ENCODE data around the gene HSPA1A. TPM values are rescaled to one million over a fixed set of nuclear protein-coding genes. Genes with fewer than 3 reads are reported as not detected.
A peak's percentile ranks its signal among the peaks of the same experiment; 100 is the strongest.
"Not testable (repeated sequence)": the region's sequence is repeated elsewhere in the genome, so short reads cannot be mapped to it uniquely, and the experiment has no call there.

The HSPA1A gene
- total RNA-seq, 1 experiment from 2014 or later: 20.3 TPM

DNA sequence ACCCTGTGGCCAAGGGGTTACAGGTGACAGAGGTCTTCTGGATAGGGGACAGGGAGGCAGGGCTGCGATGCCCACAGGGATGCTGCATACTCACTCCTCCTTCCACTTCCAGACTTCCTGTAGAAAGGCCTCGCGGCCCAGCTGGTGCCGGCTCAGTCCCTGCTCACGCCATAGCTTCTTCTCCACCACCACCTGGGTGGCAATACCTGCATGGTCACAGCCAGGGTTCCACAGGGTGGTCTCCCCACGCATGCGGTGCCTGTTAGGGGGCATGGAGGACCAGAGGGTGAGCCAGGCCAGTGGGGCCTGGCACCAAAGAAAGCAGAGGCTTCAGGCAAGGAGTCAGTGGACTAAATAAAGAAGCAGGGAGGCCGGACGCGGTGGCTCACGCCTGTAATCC is 29.9 kb upstream of the HSPA1A start:
- ChIA-PET POLR2A (interaction anchor here (0.5 to 1.5 kb wide), 7 partner anchors 10 to 1671 kb away, joined by 3 to 6 read pairs (median 3); partner anchors contain the start of genes LSM2 and VARS1), CTCF (interaction anchor here (0.6 to 1.3 kb wide), 8 partner anchors 10 to 1188 kb away, joined by 3 to 4 read pairs (median 4); partner anchors contain the start of gene VARS1)
- Mint-ChIP-seq H3K27me3 (ENCODE audit: insufficient read depth, unreplicated experiment) (no peaks in the 10 kb centered on the region), H3K4me3 (ENCODE audit: unreplicated experiment) (no peak overlapping the region), H3K27ac (ENCODE audit: low read depth, unreplicated experiment) (no peak overlapping the region), H3K9me3 (ENCODE audit: unreplicated experiment) (no peaks in the 10 kb centered on the region), H3K4me1 (ENCODE audit: insufficient read depth, unreplicated experiment) (peaks cover 1% of the 10 kb centered on the region), H3K36me3 (ENCODE audit: insufficient read depth, unreplicated experiment) (peaks cover 74% of the 10 kb centered on the region)
- intact Hi-C loops (cut with micrococcal nuclease): no loop called here
- no TSS peak for BruUV-seq (replicated peaks)
- DNase-seq (ENCODE audit: unreplicated experiment): no peak
- TF ChIP-seq, protein P1, sequence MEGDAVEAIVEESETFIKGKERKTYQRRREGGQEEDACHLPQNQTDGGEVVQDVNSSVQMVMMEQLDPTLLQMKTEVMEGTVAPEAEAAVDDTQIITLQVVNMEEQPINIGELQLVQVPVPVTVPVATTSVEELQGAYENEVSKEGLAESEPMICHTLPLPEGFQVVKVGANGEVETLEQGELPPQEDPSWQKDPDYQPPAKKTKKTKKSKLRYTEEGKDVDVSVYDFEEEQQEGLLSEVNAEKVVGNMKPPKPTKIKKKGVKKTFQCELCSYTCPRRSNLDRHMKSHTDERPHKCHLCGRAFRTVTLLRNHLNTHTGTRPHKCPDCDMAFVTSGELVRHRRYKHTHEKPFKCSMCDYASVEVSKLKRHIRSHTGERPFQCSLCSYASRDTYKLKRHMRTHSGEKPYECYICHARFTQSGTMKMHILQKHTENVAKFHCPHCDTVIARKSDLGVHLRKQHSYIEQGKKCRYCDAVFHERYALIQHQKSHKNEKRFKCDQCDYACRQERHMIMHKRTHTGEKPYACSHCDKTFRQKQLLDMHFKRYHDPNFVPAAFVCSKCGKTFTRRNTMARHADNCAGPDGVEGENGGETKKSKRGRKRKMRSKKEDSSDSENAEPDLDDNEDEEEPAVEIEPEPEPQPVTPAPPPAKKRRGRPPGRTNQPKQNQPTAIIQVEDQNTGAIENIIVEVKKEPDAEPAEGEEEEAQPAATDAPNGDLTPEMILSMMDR (IDR thresholded peaks at IDR 0.05; ENCODE audit: unreplicated experiment): no peak

DNA sequence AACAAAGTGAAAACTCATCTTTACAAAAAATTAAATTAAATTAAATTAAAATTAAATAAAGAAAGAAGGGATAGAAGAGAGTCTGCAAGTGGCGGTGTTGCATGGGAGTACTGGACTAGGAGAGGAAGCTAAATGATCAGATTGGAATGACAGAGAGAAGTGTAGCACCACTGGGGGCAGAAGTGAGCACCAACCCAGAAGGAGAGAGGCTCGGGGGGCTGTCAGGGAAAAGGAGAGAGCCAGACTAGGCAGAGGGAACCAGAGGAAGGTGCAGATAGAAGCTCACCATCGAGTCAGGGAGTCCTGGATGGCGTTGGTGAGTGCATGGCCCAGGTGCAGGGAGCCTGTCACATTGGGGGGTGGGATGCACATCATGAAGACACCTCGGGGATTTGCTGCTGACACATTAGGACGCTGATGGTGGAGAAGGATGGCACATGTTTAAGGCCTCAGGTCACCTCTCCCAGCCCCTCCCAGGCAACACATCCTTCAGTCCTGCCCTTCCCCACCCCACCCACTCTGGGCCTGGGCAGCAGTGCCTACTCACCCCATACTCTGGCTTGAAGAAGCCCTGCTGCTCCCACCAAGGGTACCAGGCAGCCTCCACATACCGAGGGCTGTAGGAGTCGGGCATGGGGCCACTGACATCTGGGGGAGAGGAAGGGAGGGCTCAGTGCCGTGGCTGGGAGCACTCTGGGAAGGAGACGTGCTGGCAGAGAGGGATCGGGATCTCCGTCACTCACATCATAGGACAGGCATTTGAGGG is 23.8 kb upstream of the HSPA1A start:
- Mint-ChIP-seq H3K27ac (ENCODE audit: low read depth, unreplicated experiment) (no peak overlapping the region), H3K27me3 (ENCODE audit: insufficient read depth, unreplicated experiment) (no peaks in the 10 kb centered on the region), H3K4me3 (ENCODE audit: unreplicated experiment) (peak overlapping the region; percentile 45), H3K4me1 (ENCODE audit: insufficient read depth, unreplicated experiment) (peaks cover 31% of the 10 kb centered on the region), H3K36me3 (ENCODE audit: insufficient read depth, unreplicated experiment) (peaks cover 73% of the 10 kb centered on the region), H3K9me3 (ENCODE audit: unreplicated experiment) (no peaks in the 10 kb centered on the region)
- BruUV-seq (replicated peaks): no TSS peak
- DNase-seq (ENCODE audit: unreplicated experiment): peak; percentile 46
- intact Hi-C loops (cut with micrococcal nuclease): loop anchor here (1.0 kb wide), 1 partner anchor 14 kb away; the partner anchor contains the start of gene VWA7
- ChIA-PET CTCF (interaction anchor here (0.5 to 2.0 kb wide), 22 partner anchors 10 to 165 kb away, joined by 3 to 10 read pairs (median 4); partner anchors contain the start of genes ABHD16A, MSH5 and VWA7), POLR2A (interaction anchor here (0.6 to 2.0 kb wide), 13 partner anchors 14 to 244 kb away, joined by 3 to 14 read pairs (median 5); partner anchors contain the start of genes DDAH2, HSPA1A, HSPA1B and HSPA1L)
- TF ChIP-seq, protein P1 (IDR thresholded peaks at IDR 0.05; ENCODE audit: unreplicated experiment): peak; percentile 55

DNA sequence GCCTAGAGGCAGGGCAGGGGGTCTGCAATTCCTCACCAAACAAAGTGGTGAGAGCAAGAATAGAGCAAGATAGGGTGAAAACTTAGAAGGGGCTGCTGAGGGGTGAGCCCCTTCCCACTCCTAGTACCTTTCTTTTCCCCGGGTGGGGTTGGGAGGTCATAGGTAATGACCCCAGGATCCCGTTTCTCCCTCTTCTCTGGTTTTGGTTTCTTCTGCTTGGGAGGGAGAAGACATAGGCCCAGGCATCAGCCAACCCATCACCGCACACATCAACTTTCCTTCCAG is 23.3 kb upstream of the HSPA1A start:
- intact Hi-C loops (cut with micrococcal nuclease): no loop called here
- POLR2A ChIA-PET: interaction anchor here (1.1 to 2.0 kb wide), 6 partner anchors 14 to 52 kb away, joined by 3 to 14 read pairs (median 6); partner anchors contain the start of genes HSPA1A, HSPA1L, LSM2 and MSH5

DNA sequence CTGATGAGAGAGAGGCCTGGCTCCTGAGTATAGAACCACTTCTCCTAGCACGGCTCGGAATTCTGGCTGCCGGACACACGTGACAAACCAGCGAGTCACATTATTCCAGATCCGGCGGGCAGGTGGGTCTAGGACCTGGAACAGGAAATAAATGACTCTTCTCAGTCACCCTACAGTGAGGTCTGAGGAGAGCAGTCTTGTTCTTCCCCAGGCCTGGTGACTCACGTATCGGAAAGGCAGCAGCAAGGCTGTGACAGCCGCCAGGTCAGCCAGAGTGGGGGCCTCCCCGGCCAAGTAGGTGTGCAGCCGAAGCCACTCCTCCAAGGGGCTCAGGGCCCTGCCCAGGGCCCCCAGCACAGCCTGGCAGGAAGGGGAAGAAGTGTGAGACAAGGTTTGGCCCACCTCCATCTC is 22.6 kb upstream of the HSPA1A start:
- H3K4me3 Mint-ChIP-seq (ENCODE audit: unreplicated experiment): peak overlapping the region; percentile 99
- no peaks in the 10 kb centered on the region for H3K9me3 Mint-ChIP-seq (ENCODE audit: unreplicated experiment)
- ChIA-PET POLR2A (interaction anchor here (1.7 to 2.0 kb wide), 2 partner anchors 14 to 53 kb away, joined by 7 to 8 read pairs; partner anchors contain the start of genes LSM2 and MSH5), CTCF (interaction anchor here (0.7 to 2.0 kb wide), 3 partner anchors 22 to 60 kb away, joined by 3 to 9 read pairs (median 3); no protein-coding TSS in a partner anchor)
- H3K4me1 Mint-ChIP-seq (ENCODE audit: insufficient read depth, unreplicated experiment): peaks cover 31% of the 10 kb centered on the region
- DNase-seq (ENCODE audit: unreplicated experiment): peak; percentile 86
- H3K27ac Mint-ChIP-seq (ENCODE audit: low read depth, unreplicated experiment): peak overlapping the region; percentile 98
- H3K36me3 Mint-ChIP-seq (ENCODE audit: insufficient read depth, unreplicated experiment): peaks cover 66% of the 10 kb centered on the region
- BruUV-seq (replicated peaks): no TSS peak
- intact Hi-C loops (cut with micrococcal nuclease): no loop called here
- no peaks in the 10 kb centered on the region for H3K27me3 Mint-ChIP-seq (ENCODE audit: insufficient read depth, unreplicated experiment)
- TF ChIP-seq, protein P1 (IDR thresholded peaks at IDR 0.05; ENCODE audit: unreplicated experiment): no peak

More for the DNA sequence above, 23.3 kb upstream of the HSPA1A start:
- H3K27ac Mint-ChIP-seq (ENCODE audit: low read depth, unreplicated experiment): no peak overlapping the region
- peaks cover 67% of the 10 kb centered on the region for H3K36me3 Mint-ChIP-seq (ENCODE audit: insufficient read depth, unreplicated experiment)
- no peak overlapping the region for H3K4me3 Mint-ChIP-seq (ENCODE audit: unreplicated experiment)
- TF ChIP-seq, protein P1 (IDR thresholded peaks at IDR 0.05; ENCODE audit: unreplicated experiment): no peak
- H3K4me1 Mint-ChIP-seq (ENCODE audit: insufficient read depth, unreplicated experiment): peaks cover 31% of the 10 kb centered on the region
- DNase-seq (ENCODE audit: unreplicated experiment): no peak
- H3K27me3 Mint-ChIP-seq (ENCODE audit: insufficient read depth, unreplicated experiment): no peaks in the 10 kb centered on the region
- no TSS peak for BruUV-seq (replicated peaks)
- CTCF ChIA-PET: interaction anchor here (0.5 to 2.0 kb wide), 10 partner anchors 9 to 60 kb away, joined by 3 to 9 read pairs (median 4); partner anchors contain the start of gene MSH5
- H3K9me3 Mint-ChIP-seq (ENCODE audit: unreplicated experiment): no peaks in the 10 kb centered on the region

DNA sequence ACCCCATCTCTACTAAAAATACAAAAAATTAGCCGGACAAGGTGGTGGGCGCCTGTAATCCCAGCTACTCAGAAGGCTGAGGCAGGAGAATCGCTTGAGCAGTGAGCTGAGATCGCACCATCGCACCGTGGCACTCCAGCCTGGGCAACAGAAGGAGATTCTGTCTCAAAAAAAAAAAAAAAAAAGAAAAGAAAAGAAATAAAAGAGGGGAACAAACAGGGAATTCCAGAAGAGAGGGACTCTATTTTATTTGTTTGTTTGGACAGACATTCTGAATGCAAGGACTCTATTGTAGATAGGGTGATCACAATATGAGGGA is 21.5 kb upstream of the HSPA1A start:
- H3K36me3 Mint-ChIP-seq (ENCODE audit: insufficient read depth, unreplicated experiment): peaks cover 63% of the 10 kb centered on the region
- peaks cover 31% of the 10 kb centered on the region for H3K4me1 Mint-ChIP-seq (ENCODE audit: insufficient read depth, unreplicated experiment)
- POLR2A ChIA-PET: interaction anchor here (0.7 to 3.2 kb wide), 4 partner anchors 13 to 833 kb away, joined by 3 to 77 read pairs (median 26); partner anchors contain the start of genes HSPA1B and LSM2
- H3K27ac Mint-ChIP-seq (ENCODE audit: low read depth, unreplicated experiment): peak overlapping the region; percentile 98
- DNase-seq (ENCODE audit: unreplicated experiment); CTCF ChIA-PET; H3K9me3 Mint-ChIP-seq (ENCODE audit: unreplicated experiment); BruUV-seq (replicated peaks); H3K27me3 Mint-ChIP-seq (ENCODE audit: insufficient read depth, unreplicated experiment): not testable (repeated sequence)
- intact Hi-C loops (cut with micrococcal nuclease): loop anchor here (2.0 kb wide), 2 partner anchors 37 to 65 kb away; partner anchors contain the start of gene DDAH2
- H3K4me3 Mint-ChIP-seq (ENCODE audit: unreplicated experiment): peak overlapping the region; percentile 99

Data from MCF 10A (cell line).